ENCODE measurements around the gene ADGRA1. TPM values are rescaled to one million over a fixed set of nuclear protein-coding genes. Genes with fewer than 3 reads are reported as not detected.

The ADGRA1 gene
- total and polyA plus RNA-seq, 2 of the 8 experiments (the other 6 are each of a cell fraction or from before 2014, with no cell fraction given): 0.17 to 0.21 TPM

GRCh38 chr10:133081636-133082035 is 6.1 kb upstream of the ADGRA1 start (continued):
- no peak for TF ChIP-seq TAF7 (optimal IDR thresholded peaks at IDR 0.05; ENCODE audit: borderline replicate concordance, low read depth, low read length)
- TF ChIP-seq CREB1 (IDR thresholded peaks at IDR 0.05): no peak
- TF ChIP-seq RBBP5 (IDR thresholded peaks at IDR 0.05; ENCODE audit: borderline replicate concordance, low read depth, low read length): no peak
- no peak for TF ChIP-seq NANOG (IDR thresholded peaks at IDR 0.05; ENCODE audit: insufficient read depth, low read depth, low read length, poor library complexity, severe bottlenecking)
